ENCODE results near the gene THAP2.
"Not testable (repeated sequence)": the region's sequence is repeated elsewhere in the genome, so short reads cannot be mapped to it uniquely, and the experiment has no call there.

DNA sequence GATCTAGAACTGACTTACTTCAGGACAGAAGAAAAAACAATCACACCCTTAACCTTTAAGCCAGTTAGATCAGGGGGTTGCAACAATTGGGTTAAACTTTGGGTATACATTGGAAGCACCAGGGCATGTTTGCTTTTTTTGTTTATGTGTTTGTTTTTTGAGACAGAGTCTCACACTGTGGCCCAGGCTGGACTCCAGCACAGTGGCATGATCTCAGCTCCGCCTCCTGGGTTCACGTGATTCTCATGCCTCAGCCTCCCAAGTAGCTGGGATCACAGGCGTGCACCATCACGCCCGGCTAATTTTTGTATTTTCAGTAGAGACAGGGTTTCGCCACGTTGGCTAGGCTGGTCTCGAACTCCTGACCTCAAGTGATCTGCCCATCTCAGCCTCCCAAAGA, 38.1 kb downstream of the THAP2 start:
- TF ChIP-seq, protein P1, sequence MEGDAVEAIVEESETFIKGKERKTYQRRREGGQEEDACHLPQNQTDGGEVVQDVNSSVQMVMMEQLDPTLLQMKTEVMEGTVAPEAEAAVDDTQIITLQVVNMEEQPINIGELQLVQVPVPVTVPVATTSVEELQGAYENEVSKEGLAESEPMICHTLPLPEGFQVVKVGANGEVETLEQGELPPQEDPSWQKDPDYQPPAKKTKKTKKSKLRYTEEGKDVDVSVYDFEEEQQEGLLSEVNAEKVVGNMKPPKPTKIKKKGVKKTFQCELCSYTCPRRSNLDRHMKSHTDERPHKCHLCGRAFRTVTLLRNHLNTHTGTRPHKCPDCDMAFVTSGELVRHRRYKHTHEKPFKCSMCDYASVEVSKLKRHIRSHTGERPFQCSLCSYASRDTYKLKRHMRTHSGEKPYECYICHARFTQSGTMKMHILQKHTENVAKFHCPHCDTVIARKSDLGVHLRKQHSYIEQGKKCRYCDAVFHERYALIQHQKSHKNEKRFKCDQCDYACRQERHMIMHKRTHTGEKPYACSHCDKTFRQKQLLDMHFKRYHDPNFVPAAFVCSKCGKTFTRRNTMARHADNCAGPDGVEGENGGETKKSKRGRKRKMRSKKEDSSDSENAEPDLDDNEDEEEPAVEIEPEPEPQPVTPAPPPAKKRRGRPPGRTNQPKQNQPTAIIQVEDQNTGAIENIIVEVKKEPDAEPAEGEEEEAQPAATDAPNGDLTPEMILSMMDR (IDR thresholded peaks at IDR 0.05), result not testable (repeated sequence)
- TF ChIP-seq POLR2A (IDR thresholded peaks at IDR 0.05), result not testable (repeated sequence)

Measured in testis (tissue), 2 donors.